GM12872 (cell line): ENCODE data around the gene RELT.

ENCODE experiments used
- CTCF ChIP-seq: IDR thresholded peaks from 3 replicates; pipeline ENCODE4 v1.5.1; 2011; ENCODE audit warnings: low read depth, mild to moderate bottlenecking, low read length, moderate library complexity; ENCODE audit not compliant: insufficient read depth

The RELT gene

GRCh38 chr11:73412308-73412707 lies 36.1 kb downstream of the RELT start:
- no peak for TF ChIP-seq CTCF

- TF ChIP-seq CTCF: no peak
Observed at GRCh38 chr11:73413256-73413655, 37.1 kb downstream of the RELT start.

- TF ChIP-seq CTCF: no peak
Observed at GRCh38 chr11:73414977-73415651, 38.9 kb downstream of the RELT start.

- TF ChIP-seq CTCF: no peak
Observed at GRCh38 chr11:73415854-73416615, 39.8 kb downstream of the RELT start.

GRCh38 chr11:73416786-73417185 lies 40.6 kb downstream of the RELT start:
- TF ChIP-seq CTCF: no peak

- TF ChIP-seq CTCF: no peak
Observed at GRCh38 chr11:73420136-73420535, 43.9 kb downstream of the RELT start.

- TF ChIP-seq CTCF: no peak
Observed at GRCh38 chr11:73422886-73423285, 46.7 kb downstream of the RELT start.
